A375 (cell line): ENCODE measurements around the gene C6orf52. TPM values are rescaled to one million over a fixed set of nuclear protein-coding genes. Genes with fewer than 3 reads are reported as not detected.

ENCODE experiments used
- small RNA-seq: library from RNA; depleted of rRNA; stranded (forward); fragments of <200 nt; gene quantifications from one replicate; pipeline ENCODE3, GENCODE V24; 2014
- total RNA-seq: library from RNA; depleted of rRNA; stranded (reverse); fragments of >200 nt; shearing (Covaris generic); gene quantifications from 2 replicates; pipeline ENCODE4 v1.2.3, GENCODE V29; 2014; rRNA removed

Gene C6orf52
- 0.34 and 0.82 TPM in 2 replicates for total RNA-seq

DNA sequence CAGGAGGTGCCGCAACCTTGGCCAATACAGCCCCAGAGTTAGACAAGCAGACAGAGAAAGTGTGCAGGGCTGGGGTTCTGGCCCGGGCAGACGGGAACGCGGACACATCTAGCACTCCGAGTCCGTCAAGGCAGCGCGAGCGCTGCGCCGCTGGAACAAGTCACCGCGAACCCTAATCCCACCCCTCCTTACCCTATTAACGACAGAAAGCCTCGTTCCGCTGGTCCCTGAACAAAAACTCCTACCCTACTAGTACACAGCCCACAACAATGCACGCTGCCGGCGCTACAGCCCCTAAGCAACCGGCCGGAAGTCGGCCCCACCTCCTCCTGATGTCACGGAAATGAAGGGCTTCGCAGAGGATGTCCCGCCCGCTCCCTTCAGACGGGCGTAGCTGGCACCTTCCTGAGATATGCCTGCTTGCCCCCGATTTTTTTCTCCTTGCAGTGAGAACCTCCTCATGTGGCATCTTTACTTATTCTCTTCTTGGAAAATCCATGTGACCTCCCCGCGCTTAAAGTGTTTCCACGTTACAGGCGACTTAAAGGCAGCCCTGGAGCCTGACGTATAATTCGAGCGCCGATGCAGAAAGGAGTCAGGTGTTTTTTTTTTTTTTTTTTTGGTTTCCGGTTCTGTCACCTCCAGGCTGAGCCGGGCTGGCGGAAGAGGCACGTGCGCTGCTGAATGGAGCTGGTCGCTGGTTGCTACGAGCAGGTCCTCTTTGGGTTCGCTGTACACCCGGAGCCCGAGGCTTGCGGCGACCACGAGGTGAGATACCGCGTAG lies at the start of gene C6orf52, which contains the start of gene PAK1IP1:
C6orf52 (minus strand) TSS at position 315 of the 784 bp plus-strand sequence. CDS start 7,066 bp downstream, outside the sequence.
PAK1IP1 (plus strand) TSS at position 671 of the 784 bp plus-strand sequence; CDS start at position 685, 14 bp downstream.

GRCh38 chr6:10722820-10723566 lies 28.6 kb upstream of the C6orf52 start, which contains the start of gene TMEM14C:
Gene TMEM14C (plus strand): TSS chr6:10723070. CDS start chr6:10724614, 1,544 bp downstream.

Small RNA genes lying within 50 kb of the gene (small RNA-seq; reads per million reads assigned to genes)
- not detected for gene RF00019

Other genes starting within 250 kb of the C6orf52 start
- gene GCNT2, start 173.3 kb downstream of the C6orf52 start, total RNA-seq = 4.5 and 5.4 TPM in 2 replicates
- gene PAK1IP1, start 356 bp upstream of the C6orf52 start, total RNA-seq = 33.3 and 35.5 TPM in 2 replicates
- 63.7 and 72.4 TPM in 2 replicates for gene TMEM14C, start 28.5 kb upstream of the C6orf52 start, total RNA-seq
- gene TMEM14B, start 53.2 kb upstream of the C6orf52 start, total RNA-seq = 58.5 and 65.8 TPM in 2 replicates
- gene MAK, start 143.9 kb upstream of the C6orf52 start, total RNA-seq = 0.05 and 0.11 TPM in 2 replicates
- not detected in 2 replicates for gene GCM2, start 187.4 kb upstream of the C6orf52 start, total RNA-seq
- 1.8 and 2.7 TPM in 2 replicates for gene SYCP2L, start 192.4 kb upstream of the C6orf52 start, total RNA-seq